ENCODE data around the gene MARK3.
"Not testable (repeated sequence)": the region's sequence is repeated elsewhere in the genome, so short reads cannot be mapped to it uniquely, and the experiment has no call there.

The MARK3 gene

DNA sequence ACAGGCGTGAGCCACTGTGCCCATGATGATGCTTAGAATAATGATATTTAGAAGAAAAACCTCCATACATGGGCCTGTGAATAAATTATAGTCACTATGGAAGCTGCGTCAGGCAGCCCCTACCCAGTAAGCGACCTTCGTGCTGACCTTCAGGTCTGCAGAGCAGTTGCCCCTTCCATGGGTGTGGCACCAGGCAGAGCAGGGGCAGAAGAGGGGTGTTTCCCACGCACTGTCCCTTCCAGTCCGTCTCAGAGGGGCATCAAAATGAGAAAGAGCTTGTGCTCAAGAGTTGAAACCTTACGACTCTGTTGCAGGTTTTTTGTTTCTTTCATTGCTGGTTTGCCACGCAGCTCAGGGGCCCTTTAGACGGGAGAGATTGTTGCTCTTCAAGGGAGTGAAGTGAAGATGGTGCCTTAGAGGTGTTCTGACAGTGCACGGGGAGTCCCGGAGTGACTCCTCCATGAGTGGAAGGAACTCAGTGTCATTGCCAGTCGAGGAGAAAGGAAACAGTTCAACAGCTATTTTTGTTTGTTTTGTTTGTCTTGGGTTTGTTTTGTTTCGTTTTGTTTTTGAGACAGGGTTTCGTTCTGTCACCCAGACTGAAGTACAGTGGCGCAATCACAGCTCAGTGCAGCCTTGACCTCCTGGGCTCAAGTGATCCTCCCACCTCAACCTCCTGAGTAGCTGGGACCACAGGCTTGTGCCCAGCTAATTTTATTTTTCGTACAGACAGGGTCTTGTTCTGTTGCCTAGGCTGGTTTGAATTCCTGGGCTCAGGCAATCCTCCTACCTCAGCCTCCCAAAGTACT lies 123.5 kb downstream of the MARK3 start:
- no peaks in the 10 kb centered on the region for H3K9me3 Mint-ChIP-seq
- peaks cover 20% of the 10 kb centered on the region for H3K36me3 Mint-ChIP-seq (ENCODE audit: low read depth)
- no peaks in the 10 kb centered on the region for H3K4me1 Mint-ChIP-seq (ENCODE audit: low read depth)
- no peak overlapping the region for H3K4me3 Mint-ChIP-seq
- H3K27me3 Mint-ChIP-seq (ENCODE audit: low read depth), result no peaks in the 10 kb centered on the region
- no peak overlapping the region for H3K27ac Mint-ChIP-seq

DNA sequence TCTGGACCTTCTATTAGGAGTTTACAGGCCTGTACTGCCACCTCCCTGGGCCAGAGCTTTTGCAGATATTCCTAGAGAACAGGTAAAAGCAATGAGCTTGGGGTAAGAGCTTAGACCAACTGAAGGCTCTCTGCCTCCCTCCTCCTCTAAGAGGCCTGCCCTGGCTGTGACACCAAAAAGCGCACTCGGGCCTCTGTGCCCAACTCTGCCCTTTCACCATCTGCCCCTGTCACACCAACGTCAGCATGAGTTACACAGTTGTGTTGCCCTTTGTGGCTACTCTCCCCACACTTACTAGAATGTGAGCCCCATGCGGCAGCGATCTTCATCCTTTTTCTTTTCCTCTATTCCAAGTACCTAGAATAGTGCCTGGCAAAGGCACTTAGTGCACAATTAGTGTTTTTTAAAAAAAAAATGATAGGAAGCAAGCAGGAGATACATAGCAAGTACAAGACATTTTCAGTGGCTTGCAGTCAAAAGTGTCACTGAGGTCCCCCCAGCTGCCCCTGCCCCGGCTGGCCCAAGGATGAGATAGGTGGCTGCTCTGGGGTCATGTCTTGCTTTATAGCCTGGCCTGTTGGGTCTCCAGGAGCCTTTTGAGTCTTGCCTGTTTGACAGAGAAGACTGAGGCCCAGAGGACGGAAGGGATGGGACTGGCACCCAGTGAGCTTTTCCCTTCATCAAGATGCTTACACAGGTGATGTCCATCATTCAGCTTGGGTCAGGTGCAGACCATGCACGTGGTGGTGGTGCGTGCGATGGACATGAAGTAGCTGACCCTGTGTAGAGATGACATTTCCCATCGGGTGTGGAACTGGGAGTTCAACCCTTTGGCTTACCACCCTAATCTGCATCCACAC lies 124.9 kb downstream of the MARK3 start:
- Mint-ChIP-seq H3K36me3 (ENCODE audit: low read depth) (peaks cover 17% of the 10 kb centered on the region), H3K9me3 (no peaks in the 10 kb centered on the region), H3K27ac (no peak overlapping the region), H3K4me3 (no peak overlapping the region), H3K4me1 (ENCODE audit: low read depth) (no peaks in the 10 kb centered on the region), H3K27me3 (ENCODE audit: low read depth) (no peaks in the 10 kb centered on the region)

DNA sequence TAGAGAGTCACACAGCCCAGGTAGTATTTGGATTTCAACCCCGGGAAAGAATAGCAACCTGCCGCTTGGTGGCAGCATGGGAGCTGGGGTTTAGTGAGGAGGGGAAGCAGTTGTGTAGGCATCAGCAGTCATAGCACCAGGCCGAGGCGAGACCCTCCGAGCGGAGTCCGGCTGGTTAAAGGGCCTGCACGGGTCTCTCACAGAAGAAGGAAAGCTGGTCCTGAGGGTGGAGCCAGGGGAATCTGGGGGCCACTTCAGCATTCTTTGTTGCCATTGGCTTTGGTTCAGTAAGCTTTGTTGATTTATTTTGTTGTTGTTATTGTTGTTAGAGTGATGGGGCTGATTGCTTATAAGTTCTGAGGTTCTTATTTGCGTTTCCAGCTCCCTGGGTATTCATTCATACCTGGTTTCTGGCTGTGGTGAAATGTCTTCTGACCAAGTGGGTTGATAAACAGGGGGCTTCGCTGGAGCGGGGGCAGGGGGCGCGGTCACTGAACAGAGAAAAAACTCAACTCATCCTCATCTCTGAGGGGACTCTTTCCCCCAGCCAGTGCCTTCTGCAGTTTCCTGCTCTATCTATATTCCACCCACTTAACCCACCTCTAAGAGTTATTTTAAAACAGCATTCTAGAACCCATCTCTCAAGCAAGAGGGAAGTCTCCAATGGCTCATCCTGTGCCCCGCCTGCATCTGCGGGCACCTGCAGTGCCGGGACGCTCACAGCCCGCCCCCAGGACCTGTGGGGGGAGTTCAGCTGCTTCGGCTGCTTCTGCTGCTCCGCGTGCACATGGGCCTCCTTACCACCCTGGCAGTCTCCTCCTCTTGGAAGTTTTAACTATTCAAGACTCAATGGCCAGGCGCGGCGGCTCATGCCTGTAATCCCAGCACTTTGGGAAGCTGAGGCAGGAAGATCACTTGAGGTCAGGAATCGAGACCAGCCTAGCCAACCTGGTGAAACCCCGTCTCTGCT lies 125.8 kb downstream of the MARK3 start:
- Mint-ChIP-seq H3K36me3 (ENCODE audit: low read depth) (peaks cover 13% of the 10 kb centered on the region), H3K9me3 (no peaks in the 10 kb centered on the region), H3K27me3 (ENCODE audit: low read depth) (no peaks in the 10 kb centered on the region), H3K4me1 (ENCODE audit: low read depth) (no peaks in the 10 kb centered on the region), H3K4me3 (no peak overlapping the region), H3K27ac (no peak overlapping the region)

DNA sequence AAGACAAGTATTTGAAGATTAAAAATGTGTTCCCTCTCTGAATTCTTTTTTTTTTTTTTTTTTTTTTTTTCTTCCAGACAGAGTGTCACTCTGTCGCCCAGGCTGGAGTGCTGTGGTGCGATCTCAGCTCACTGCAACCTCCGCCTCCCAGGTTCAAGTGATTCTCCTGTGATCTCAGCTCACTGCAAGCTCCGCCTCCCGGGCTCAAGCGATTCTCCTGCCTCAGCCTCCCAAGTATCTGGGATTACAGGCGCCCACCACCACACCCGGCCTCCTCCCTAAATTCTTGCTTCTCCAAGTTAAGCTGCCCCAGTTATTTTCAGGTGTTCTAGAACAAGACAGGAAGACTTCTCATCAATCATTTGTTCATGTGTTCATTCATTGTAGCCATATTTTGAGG lies 127.0 kb downstream of the MARK3 start:
- not testable (repeated sequence) for H3K4me1 Mint-ChIP-seq (ENCODE audit: low read depth); H3K27ac Mint-ChIP-seq

DNA sequence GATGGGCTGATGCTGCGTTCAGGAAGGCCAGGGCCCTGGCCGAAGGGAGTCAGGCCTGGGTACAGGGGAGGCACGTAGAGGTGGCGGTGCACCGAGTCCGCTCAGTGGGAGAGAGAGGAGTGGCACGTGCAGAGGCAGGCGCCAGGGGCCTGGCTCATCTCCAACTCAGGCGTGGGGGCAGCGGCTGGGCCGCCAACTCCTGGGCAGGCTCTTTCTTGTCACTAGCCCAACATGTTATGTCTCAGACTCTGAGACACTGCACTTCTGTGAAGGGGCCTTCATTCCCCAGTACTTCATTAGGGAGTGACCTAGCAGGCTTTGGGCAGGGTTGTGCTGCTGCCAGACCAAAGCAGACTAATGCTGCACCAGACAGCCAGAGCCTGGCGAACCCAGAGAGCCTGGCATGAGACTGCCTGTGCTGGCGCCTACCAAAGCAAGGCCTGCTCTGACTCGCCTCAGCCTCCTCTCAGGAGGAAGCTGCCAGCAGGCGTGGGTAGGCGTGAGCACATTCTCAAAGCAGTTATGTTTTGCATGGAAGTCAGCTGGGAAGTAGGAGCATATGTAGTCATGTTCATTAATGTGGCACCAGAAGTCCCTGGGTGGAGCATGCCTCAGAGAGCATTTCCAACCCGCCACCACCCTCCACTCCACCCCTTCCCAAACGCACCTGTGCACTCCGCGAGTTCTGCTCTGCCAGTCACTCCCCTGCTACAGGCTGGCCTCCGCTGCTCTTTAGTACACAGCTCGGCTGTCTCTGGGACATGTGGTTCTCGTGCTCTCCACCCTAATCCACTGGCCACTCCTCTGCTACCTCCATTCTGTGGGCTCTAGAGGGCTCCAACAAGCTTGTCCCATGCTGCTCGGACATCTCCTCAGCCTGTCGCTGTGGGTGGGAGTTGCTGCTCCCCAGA lies 127.7 kb downstream of the MARK3 start:
- no peak overlapping the region for H3K4me3 Mint-ChIP-seq
- H3K4me1 Mint-ChIP-seq (ENCODE audit: low read depth), result no peaks in the 10 kb centered on the region
- no peak overlapping the region for H3K27ac Mint-ChIP-seq
- H3K9me3 Mint-ChIP-seq, result no peaks in the 10 kb centered on the region
- no peaks in the 10 kb centered on the region for H3K27me3 Mint-ChIP-seq (ENCODE audit: low read depth)
- peaks cover 12% of the 10 kb centered on the region for H3K36me3 Mint-ChIP-seq (ENCODE audit: low read depth)

More for the DNA sequence above, 127.0 kb downstream of the MARK3 start:
- not testable (repeated sequence) for H3K4me3 Mint-ChIP-seq; H3K9me3 Mint-ChIP-seq; H3K27me3 Mint-ChIP-seq (ENCODE audit: low read depth)
- H3K36me3 Mint-ChIP-seq (ENCODE audit: low read depth), result peaks cover 12% of the 10 kb centered on the region

DNA sequence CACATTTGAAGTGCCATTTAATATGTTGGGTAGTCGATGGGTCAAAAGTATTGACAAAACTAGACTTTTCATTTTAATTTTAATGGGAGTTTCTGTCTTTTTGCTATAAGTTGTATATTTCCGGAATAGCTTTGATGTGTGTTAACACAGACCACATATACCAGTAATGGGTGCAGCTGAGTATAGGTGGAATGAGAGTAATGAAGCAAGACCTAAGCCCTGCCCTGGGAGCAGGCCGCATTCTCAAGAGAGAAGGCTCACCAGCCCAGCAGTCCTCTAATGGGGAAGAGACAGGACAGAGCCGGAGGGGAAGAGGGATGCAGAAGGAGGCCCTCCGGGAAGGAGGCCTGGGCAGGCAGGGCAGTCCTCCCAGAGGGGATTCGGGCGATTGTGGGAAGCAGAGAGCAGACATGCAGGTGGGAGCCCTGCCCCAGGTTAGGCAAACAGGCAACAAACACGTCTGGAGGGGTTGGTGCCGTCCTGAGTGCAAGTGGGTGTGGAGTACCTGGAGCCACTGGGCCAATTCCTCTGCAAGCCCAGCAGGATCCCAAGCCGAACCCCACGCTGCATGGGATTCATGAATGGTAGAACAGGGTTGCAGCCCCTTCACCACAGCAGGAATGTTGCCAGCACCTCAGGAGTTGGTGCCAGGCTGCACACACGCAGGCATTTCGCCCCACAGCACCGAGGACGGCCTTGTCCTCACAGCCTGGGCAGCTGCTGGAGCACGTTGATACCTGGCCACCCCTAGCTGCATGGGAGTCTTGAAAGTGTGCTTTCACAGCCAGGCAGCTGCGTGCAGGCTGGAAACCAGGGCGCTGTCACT lies 129.6 kb downstream of the MARK3 start:
- peaks cover 3% of the 10 kb centered on the region for H3K36me3 Mint-ChIP-seq (ENCODE audit: low read depth)
- peaks cover 5% of the 10 kb centered on the region for H3K4me1 Mint-ChIP-seq (ENCODE audit: low read depth)
- H3K27me3 Mint-ChIP-seq (ENCODE audit: low read depth), result peaks cover 4% of the 10 kb centered on the region
- H3K27ac Mint-ChIP-seq, result no peak overlapping the region
- H3K4me3 Mint-ChIP-seq, result no peak overlapping the region
- no peaks in the 10 kb centered on the region for H3K9me3 Mint-ChIP-seq

DNA sequence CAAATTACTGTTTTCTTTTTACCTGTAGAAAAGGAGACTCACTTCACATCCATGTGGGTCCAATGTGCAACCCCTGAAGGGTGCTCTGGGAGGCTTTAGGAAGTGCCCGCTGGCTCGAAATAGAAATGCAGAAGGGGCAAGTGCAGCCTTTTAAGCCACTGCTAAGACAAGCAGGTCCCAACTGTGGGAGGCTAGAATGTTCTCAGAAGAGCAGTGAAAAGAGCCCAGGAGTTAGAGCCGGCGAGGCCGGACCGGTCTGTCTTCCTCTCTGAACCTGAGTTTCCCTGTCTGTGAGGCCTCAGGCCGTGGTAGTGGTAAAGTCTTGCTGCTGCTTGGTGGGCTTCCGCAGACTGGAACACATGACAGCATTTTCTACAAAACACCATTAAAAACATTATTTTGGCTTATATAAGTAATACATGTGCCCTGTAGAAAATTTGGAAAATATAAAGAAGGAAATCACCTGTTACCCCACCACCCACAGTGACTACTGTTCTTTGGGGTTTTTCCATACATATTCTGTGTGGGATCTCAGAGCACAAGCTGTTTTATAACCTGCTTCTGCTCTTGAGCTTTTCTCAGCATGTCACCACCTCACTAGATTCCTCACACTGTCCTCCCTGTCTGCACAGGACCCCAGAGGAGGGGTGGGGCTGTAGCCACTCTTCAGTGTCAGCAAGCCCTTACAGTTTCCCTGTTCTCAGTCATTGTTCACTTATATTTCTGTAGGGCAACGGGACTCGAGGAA lies 131.4 kb downstream of the MARK3 start:
- peaks cover 4% of the 10 kb centered on the region for H3K27me3 Mint-ChIP-seq (ENCODE audit: low read depth)
- no peaks in the 10 kb centered on the region for H3K36me3 Mint-ChIP-seq (ENCODE audit: low read depth)
- H3K9me3 Mint-ChIP-seq, result no peaks in the 10 kb centered on the region
- no peak overlapping the region for H3K4me3 Mint-ChIP-seq
- H3K27ac Mint-ChIP-seq, result no peak overlapping the region
- peaks cover 5% of the 10 kb centered on the region for H3K4me1 Mint-ChIP-seq (ENCODE audit: low read depth)

DNA sequence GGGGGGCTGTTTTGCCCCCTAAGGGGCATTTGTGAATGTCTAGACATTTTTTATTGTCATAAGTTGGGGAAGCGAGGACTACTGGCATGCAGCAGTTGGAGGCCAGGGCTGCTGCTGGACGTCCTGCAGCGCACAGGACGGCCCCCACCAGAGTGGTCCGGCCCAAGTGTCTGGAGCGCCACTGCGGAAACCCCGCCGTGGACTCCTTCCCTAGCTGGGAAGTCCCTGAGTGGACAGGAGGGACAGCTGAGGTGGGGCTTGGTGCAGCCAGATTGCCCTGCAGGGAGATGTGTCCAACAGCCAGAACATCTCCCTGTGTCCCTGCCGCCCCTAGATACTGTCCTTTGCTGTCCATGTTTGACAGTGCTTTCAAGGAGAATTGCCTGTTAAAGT lies 132.0 kb downstream of the MARK3 start:
- H3K4me1 Mint-ChIP-seq (ENCODE audit: low read depth), result peaks cover 5% of the 10 kb centered on the region
- no peak overlapping the region for H3K4me3 Mint-ChIP-seq
- no peaks in the 10 kb centered on the region for H3K36me3 Mint-ChIP-seq (ENCODE audit: low read depth)
- H3K9me3 Mint-ChIP-seq, result no peaks in the 10 kb centered on the region
- peaks cover 4% of the 10 kb centered on the region for H3K27me3 Mint-ChIP-seq (ENCODE audit: low read depth)
- H3K27ac Mint-ChIP-seq, result no peak overlapping the region

DNA sequence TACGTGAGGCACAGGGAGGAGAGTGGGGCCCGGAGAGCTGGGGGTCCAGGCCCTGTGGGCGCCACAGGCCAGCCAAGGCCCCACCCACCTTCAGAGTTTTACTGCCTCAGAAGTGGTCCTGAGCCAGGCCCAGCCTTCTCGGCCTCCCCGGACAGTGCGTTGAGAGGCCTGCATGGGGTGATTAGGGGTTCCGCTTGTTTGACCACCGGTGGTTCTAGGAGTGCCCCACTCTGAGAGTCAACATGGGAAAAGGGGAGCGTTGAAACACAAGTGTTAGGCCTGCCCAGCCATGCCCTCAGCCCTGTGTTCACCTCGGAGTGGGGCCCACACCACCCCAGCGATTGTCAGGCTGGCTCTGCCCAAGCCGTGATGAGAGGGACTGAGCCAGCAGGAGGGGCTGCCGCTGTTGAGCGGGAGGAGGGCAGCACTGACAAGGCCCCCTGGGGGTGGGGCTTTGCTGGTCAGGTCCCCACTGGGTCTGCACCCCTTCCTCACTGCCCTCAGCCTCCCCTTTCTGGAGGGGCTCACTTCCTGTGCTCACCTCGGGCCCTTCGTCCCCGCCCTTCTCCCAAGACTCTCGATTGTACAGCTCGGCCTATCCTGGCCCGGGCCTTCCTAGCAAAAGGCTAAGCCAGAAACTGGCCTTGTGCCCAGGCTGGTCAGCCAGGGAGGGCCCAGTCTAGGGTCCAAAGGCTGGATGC lies 132.7 kb downstream of the MARK3 start:
- Mint-ChIP-seq H3K36me3 (ENCODE audit: low read depth) (no peaks in the 10 kb centered on the region), H3K4me3 (no peak overlapping the region), H3K9me3 (no peaks in the 10 kb centered on the region), H3K27me3 (ENCODE audit: low read depth) (peaks cover 4% of the 10 kb centered on the region), H3K4me1 (ENCODE audit: low read depth) (peaks cover 5% of the 10 kb centered on the region), H3K27ac (no peak overlapping the region)

DNA sequence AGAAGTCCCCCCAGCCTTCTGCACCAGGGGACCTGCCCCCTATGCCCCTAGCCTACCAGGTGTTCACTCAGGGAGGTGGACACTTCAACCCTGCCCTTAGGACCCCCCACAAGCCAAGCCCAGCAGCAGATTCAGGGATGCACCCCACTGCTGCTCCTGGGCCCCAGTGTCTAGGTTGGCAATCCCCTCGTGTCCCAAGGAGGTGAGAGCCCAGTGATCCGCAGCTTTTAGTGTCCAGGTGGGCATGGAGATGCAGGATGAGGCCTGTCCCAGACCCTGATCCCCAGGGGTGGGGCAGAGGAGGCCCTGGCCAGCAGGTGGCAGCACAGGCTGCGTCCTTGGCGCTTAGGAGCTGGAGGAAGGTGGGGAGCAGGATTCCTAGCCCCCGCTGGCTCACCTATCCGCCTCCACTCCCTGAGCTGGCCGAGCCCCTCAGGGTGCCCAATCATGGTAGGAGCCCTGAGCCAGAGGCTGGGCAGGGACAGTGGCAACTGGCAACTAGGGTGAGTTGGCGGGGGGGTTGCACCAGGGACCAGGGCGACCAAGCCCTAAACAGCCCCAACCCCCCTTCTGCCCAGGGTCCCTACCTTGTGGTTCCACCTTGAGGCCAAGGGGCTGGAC lies 133.3 kb downstream of the MARK3 start:
- no peaks in the 10 kb centered on the region for H3K36me3 Mint-ChIP-seq (ENCODE audit: low read depth)
- no peak overlapping the region for H3K27ac Mint-ChIP-seq
- no peak overlapping the region for H3K4me3 Mint-ChIP-seq
- H3K9me3 Mint-ChIP-seq, result no peaks in the 10 kb centered on the region
- H3K4me1 Mint-ChIP-seq (ENCODE audit: low read depth), result peaks cover 5% of the 10 kb centered on the region
- H3K27me3 Mint-ChIP-seq (ENCODE audit: low read depth), result peaks cover 8% of the 10 kb centered on the region

DNA sequence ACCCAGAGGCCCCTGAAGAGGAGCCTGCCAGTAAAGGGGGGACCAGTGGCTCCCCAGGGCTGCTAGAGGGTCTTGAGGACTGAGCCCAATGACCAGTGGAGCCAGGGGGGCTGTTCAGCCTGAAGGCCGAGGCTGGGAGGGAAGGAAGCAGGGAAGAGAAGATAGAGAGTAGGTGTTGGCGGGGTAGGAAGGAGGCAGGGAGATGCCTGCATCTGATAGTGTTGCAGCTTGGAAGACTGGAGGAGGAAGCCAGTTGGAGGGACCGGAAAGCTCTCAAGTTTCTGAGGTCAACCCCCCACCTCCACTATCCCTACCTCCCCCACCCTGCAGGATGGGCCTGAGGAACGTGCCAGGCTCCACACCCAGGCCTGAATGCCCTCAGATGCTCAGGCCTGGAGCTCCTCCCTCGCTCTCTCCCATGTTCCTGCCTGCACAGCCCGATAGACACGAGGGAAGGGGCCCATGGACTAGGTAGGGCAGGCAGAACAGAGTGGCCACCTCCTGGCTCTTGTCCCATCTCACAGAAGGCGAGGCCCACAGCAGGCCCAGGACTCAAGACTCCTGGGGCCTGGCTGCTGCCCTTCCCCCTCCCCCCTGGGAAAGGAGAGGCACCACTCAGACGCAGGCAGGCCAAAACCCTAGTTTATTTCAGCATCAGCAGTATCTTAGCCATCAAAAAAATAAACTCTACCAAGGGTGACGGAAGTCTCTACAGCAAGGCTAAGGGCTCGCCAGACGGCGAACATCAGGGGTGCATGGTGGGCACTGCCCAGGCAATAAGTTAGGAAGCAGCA lies 134.0 kb downstream of the MARK3 start:
- peak overlapping the region; percentile 9 for H3K4me3 Mint-ChIP-seq
- peaks cover 5% of the 10 kb centered on the region for H3K4me1 Mint-ChIP-seq (ENCODE audit: low read depth)
- peaks cover 15% of the 10 kb centered on the region for H3K27me3 Mint-ChIP-seq (ENCODE audit: low read depth)
- H3K9me3 Mint-ChIP-seq, result no peaks in the 10 kb centered on the region
- H3K27ac Mint-ChIP-seq, result no peak overlapping the region
- H3K36me3 Mint-ChIP-seq (ENCODE audit: low read depth), result no peaks in the 10 kb centered on the region
